Type B pancreatic cell (in vitro differentiated cells): ENCODE results near the gene SYNE3. TPM values are rescaled to one million over a fixed set of nuclear protein-coding genes. Genes with fewer than 3 reads are reported as not detected.
A peak's percentile ranks its signal among the peaks of the same experiment; 100 is the strongest.

Source experiments
- DNase-seq: peaks from one replicate; pipeline ENCODE4 v3.0.0; 2021; ENCODE audit warnings: mixed read lengths; ENCODE audit not compliant: unreplicated experiment; ENCODE audit errors: extremely low spot score
- H3K27ac Mint-ChIP-seq: 2 replicates; pipeline ENCODE4 v1.8.0; 2021; ENCODE audit warnings: mild to moderate bottlenecking, mixed read lengths
- H3K27me3 Mint-ChIP-seq: 2 replicates; pipeline ENCODE4 v1.8.0; 2021; ENCODE audit warnings: mixed read lengths
- H3K36me3 Mint-ChIP-seq: 2 replicates; pipeline ENCODE4 v1.8.0; 2021; ENCODE audit warnings: mixed read lengths
- H3K4me1 Mint-ChIP-seq: one replicate; pipeline ENCODE4 v1.8.0; 2021; ENCODE audit warnings: mixed read lengths; ENCODE audit not compliant: unreplicated experiment
- H3K4me3 Mint-ChIP-seq: 2 replicates; pipeline ENCODE4 v1.8.0; 2021; ENCODE audit warnings: mild to moderate bottlenecking, mixed read lengths
- H3K9me3 Mint-ChIP-seq: 2 replicates; pipeline ENCODE4 v1.8.0; 2021; ENCODE audit warnings: mixed read lengths
- CTCF ChIP-seq: fragments of 200-600 bp; sonication (generic); conservative IDR thresholded peaks from 2 replicates; pipeline ENCODE4 v1.5.0; 2021; ENCODE audit warnings: antibody characterized with exemption, mild to moderate bottlenecking
- total RNA-seq: library from RNA; stranded (reverse); gene quantifications from 2 replicates; pipeline ENCODE4 v1.2.1, GENCODE V29; 2021; ENCODE audit warnings: low replicate concordance

SYNE3 gene
- total RNA-seq, 1 donor from 2014 or later, result 0.65 TPM

- Mint-ChIP-seq H3K27ac (no peak overlapping the region), H3K27me3 (peaks cover 13% of the 10 kb centered on the region), H3K4me3 (no peak overlapping the region), H3K36me3 (no peaks in the 10 kb centered on the region), H3K4me1 (peaks cover 32% of the 10 kb centered on the region), H3K9me3 (no peaks in the 10 kb centered on the region)
- TF ChIP-seq CTCF, result no peak
- DNase-seq, result no peak
Measured at GRCh38 chr14:95500201-95500681, 16.2 kb downstream of the SYNE3 start.

- no peak overlapping the region for H3K4me3 Mint-ChIP-seq
- H3K36me3 Mint-ChIP-seq, result no peaks in the 10 kb centered on the region
- H3K9me3 Mint-ChIP-seq, result no peaks in the 10 kb centered on the region
- H3K27ac Mint-ChIP-seq, result no peak overlapping the region
- H3K4me1 Mint-ChIP-seq, result peaks cover 31% of the 10 kb centered on the region
- DNase-seq, result no peak
- no peak for TF ChIP-seq CTCF
- peaks cover 14% of the 10 kb centered on the region for H3K27me3 Mint-ChIP-seq
Measured at GRCh38 chr14:95499354-95499750, 17.1 kb downstream of the SYNE3 start.

GRCh38 chr14:95498622-95499353 is 17.7 kb downstream of the SYNE3 start:
- DNase-seq, result no peak
- Mint-ChIP-seq H3K36me3 (no peaks in the 10 kb centered on the region), H3K27me3 (peaks cover 17% of the 10 kb centered on the region), H3K4me3 (no peak overlapping the region), H3K4me1 (peaks cover 32% of the 10 kb centered on the region), H3K27ac (peak overlapping the region; percentile 48), H3K9me3 (no peaks in the 10 kb centered on the region)
- no peak for TF ChIP-seq CTCF

DNA sequence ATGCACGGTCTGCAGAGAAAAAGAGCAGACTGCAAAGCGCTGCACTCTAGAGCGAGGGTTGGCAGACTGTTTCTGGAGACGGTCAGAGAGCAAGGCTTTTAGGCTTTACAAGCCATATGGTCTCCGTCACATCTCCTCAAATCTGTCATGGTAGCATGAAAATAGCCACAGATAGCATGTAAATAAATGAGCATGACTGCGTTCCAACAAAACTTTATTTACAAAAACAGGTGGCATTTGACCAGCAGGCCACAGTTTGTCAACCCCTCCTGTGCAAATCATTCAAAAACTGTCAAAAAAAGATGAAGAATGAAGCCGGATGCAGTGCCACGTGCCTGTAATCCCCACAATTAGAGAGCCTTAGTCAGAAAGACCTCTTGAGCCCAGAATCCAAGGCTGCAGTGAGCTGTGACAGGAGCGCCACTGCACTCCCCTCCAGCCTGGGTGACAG is 18.9 kb downstream of the SYNE3 start:
- no peak for DNase-seq
- Mint-ChIP-seq H3K36me3 (no peaks in the 10 kb centered on the region), H3K27me3 (peaks cover 16% of the 10 kb centered on the region), H3K9me3 (no peaks in the 10 kb centered on the region), H3K27ac (no peak overlapping the region), H3K4me3 (no peak overlapping the region), H3K4me1 (peaks cover 32% of the 10 kb centered on the region)
- no peak for TF ChIP-seq CTCF

- Mint-ChIP-seq H3K4me1 (peaks cover 32% of the 10 kb centered on the region), H3K27ac (no peak overlapping the region), H3K9me3 (peaks cover 6% of the 10 kb centered on the region), H3K27me3 (peaks cover 16% of the 10 kb centered on the region), H3K4me3 (no peak overlapping the region), H3K36me3 (no peaks in the 10 kb centered on the region)
- TF ChIP-seq CTCF, result no peak
- no peak for DNase-seq
Measured at GRCh38 chr14:95496690-95497259, 19.7 kb downstream of the SYNE3 start.
